ENCODE measurements around the gene OVOL2. TPM values are rescaled to one million over a fixed set of nuclear protein-coding genes. Genes with fewer than 3 reads are reported as not detected.

The OVOL2 gene
- total and polyA plus RNA-seq, 2 experiments from 2014 or later, result 11.2 to 11.5 TPM

- no peak for TF ChIP-seq ZNF462 (CRISPR knock-in tag; IDR thresholded peaks at IDR 0.05)
- no peak for TF ChIP-seq NANOG (IDR thresholded peaks at IDR 0.05; ENCODE audit: borderline replicate concordance)
- TF ChIP-seq CTCF (conservative IDR thresholded peaks at IDR 0.05; ENCODE audit: low read depth in 2 of 2), result no peak
- no peak for TF ChIP-seq ZNF331 (CRISPR knock-in tag; IDR thresholded peaks at IDR 0.05; ENCODE audit: low read depth)
- no peak for TF ChIP-seq CREB1 (CRISPR knock-in tag; IDR thresholded peaks at IDR 0.05; ENCODE audit: low read depth)
- no peak for TF ChIP-seq ZNF114 (CRISPR knock-in tag; IDR thresholded peaks at IDR 0.05)
These were observed 69.7 kb downstream of the OVOL2 start (continued) for GRCh38 chr20:17987988-17988387.

GRCh38 chr20:17985388-17986018 lies 72.2 kb downstream of the OVOL2 start:
- H3K27me3 ChIP-seq (ENCODE audit: insufficient read depth), result no peaks in the 10 kb centered on the region
- Mint-ChIP-seq H3K36me3 (ENCODE audit: low read depth) (peaks cover 43% of the 10 kb centered on the region), H3K4me3 (no peak overlapping the region), H3K4me1 (peaks cover 15% of the 10 kb centered on the region), H3K9me3 (no peaks in the 10 kb centered on the region), H3K27ac (no peak overlapping the region), H3K27me3 (ENCODE audit: insufficient read depth, low read depth, poor library complexity) (no peaks in the 10 kb centered on the region)
- H3K79me2 ChIP-seq (replicated peaks; ENCODE audit: insufficient read depth), result peaks cover 83% of the 10 kb centered on the region
- H3K4me2 ChIP-seq, result no peak overlapping the region
- 0 out of 2 replicates have a peak, but pooled peaks cover under 1% of the 10 kb centered on the region for H3F3A ChIP-seq (replicated peaks; ENCODE audit: low read depth)
- H4K20me1 ChIP-seq (replicated peaks; ENCODE audit: insufficient read depth), result peaks cover 22% of the 10 kb centered on the region
- H2AFZ ChIP-seq, result no peak overlapping the region
- H3K4me3 ChIP-seq, result no peak overlapping the region
- H3K27ac ChIP-seq (ENCODE audit: low read depth), result no peak overlapping the region
- peaks cover 25% of the 10 kb centered on the region; the same call in 1 of the 2 replicates for H3K36me3 ChIP-seq (ENCODE audit: insufficient read depth)
- ATAC-seq, result no peak
- no peak for DNase-seq (ENCODE audit: low spot score)
- H3K4me1 ChIP-seq (ENCODE audit: insufficient read depth), result peaks cover 31% of the 10 kb centered on the region
- no peaks in the 10 kb centered on the region for H3K9me2 ChIP-seq (ENCODE audit: insufficient read depth)
- no peak for TF ChIP-seq CREB1 (CRISPR knock-in tag; IDR thresholded peaks at IDR 0.05; ENCODE audit: low read depth)
- no peak for TF ChIP-seq POLR2AphosphoS5 (IDR thresholded peaks at IDR 0.05; ENCODE audit: low read depth)
- TF ChIP-seq ZNF114 (CRISPR knock-in tag; IDR thresholded peaks at IDR 0.05), result no peak
- no peak for TF ChIP-seq EZH2phosphoT487 (IDR thresholded peaks at IDR 0.05; ENCODE audit: unreplicated experiment)
- TF ChIP-seq JUNB (IDR thresholded peaks at IDR 0.05; ENCODE audit: unreplicated experiment), result no peak
- no peak for TF ChIP-seq REST (IDR thresholded peaks at IDR 0.05; ENCODE audit: unreplicated experiment)
- TF ChIP-seq CTCF (conservative IDR thresholded peaks at IDR 0.05; ENCODE audit: low read depth in 2 of 2), result no peak
- no peak for TF ChIP-seq STAT1 (IDR thresholded peaks at IDR 0.05; ENCODE audit: unreplicated experiment)
